Subcutaneous adipose tissue (tissue), 4 donors: ENCODE data around the gene BRD3OS. TPM values are rescaled to one million over a fixed set of nuclear protein-coding genes. Genes with fewer than 3 reads are reported as not detected.

Experiments
- CTCF ChIP-seq: fragments of 450-650 bp; IDR thresholded peaks from one replicate; pipeline ENCODE4 v1.5.1; 2016; ENCODE audit warnings: low read depth, mild to moderate bottlenecking, control low read depth, antibody characterized with exemption, moderate library complexity
- total RNA-seq, 4 donors: library from RNA; depleted of rRNA; stranded (reverse); fragments of >200 nt; gene quantifications; one replicate each; pipeline ENCODE4 v1.1.0, GENCODE V29; 2016

Gene BRD3OS
- total RNA-seq, 4 donors from 2014 or later: 6.8 to 25.8 (median 11.4) TPM

- no peak for TF ChIP-seq CTCF
Measured at GRCh38 chr9:134047868-134048581, 22.7 kb downstream of the BRD3OS start.

- TF ChIP-seq CTCF: no peak
Measured at GRCh38 chr9:134048582-134048968, 23.3 kb downstream of the BRD3OS start.

GRCh38 chr9:134049236-134049635 lies 24.0 kb downstream of the BRD3OS start:
- no peak for TF ChIP-seq CTCF

GRCh38 chr9:134049772-134050588 lies 24.7 kb downstream of the BRD3OS start:
- no peak for TF ChIP-seq CTCF

GRCh38 chr9:134050726-134051125 lies 25.4 kb downstream of the BRD3OS start:
- TF ChIP-seq CTCF: no peak

GRCh38 chr9:134051319-134051718 lies 26.0 kb downstream of the BRD3OS start:
- TF ChIP-seq CTCF: no peak

- TF ChIP-seq CTCF: no peak
Measured at GRCh38 chr9:134052491-134052890, 27.2 kb downstream of the BRD3OS start.
